Fibroblast of lung (primary cell): ENCODE results near the gene SNX6.

ENCODE experiments used
- EZH2 ChIP-seq: IDR thresholded peaks from 2 replicates; pipeline ENCODE4 v1.5.1; 2012; ENCODE audit warnings: low read length, control low read depth, mild to moderate bottlenecking; ENCODE audit errors: missing control alignments
- TF ChIP-seq, protein P1 (sequence below), 2 donors: IDR thresholded peaks in 1 of 2; conservative IDR thresholded peaks in 1 of 2; 1 replicate in 1 of 2; 2 replicates in 1 of 2; pipeline ENCODE4 v1.5.1; 2011 to 2012; ENCODE audit warnings: low read length in 2 of 2, control low read depth in 1 of 2, inconsistent platforms in 1 of 2, low read depth in 1 of 2, mild to moderate bottlenecking in 1 of 2

DNA sequence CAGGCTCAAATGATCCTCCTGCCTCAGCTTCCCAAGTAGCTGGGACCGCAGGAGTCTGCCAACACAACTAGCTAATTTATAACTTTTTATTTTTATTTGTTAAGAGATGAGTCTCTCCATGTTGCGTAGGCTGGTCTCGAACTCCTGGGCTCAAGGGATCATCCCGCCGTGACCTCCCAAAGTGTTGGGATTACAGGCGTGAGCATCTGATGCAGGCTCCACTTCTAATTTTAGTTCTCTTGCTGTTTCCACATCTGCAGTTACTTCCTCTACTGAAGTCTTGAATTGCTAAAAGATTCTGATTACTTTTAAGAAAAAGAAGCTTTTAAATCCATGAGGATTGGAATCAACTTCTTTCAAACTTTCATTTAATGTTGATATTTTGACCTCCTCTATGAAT lies 13.4 kb upstream of the SNX6 start:
- TF ChIP-seq, protein P1, sequence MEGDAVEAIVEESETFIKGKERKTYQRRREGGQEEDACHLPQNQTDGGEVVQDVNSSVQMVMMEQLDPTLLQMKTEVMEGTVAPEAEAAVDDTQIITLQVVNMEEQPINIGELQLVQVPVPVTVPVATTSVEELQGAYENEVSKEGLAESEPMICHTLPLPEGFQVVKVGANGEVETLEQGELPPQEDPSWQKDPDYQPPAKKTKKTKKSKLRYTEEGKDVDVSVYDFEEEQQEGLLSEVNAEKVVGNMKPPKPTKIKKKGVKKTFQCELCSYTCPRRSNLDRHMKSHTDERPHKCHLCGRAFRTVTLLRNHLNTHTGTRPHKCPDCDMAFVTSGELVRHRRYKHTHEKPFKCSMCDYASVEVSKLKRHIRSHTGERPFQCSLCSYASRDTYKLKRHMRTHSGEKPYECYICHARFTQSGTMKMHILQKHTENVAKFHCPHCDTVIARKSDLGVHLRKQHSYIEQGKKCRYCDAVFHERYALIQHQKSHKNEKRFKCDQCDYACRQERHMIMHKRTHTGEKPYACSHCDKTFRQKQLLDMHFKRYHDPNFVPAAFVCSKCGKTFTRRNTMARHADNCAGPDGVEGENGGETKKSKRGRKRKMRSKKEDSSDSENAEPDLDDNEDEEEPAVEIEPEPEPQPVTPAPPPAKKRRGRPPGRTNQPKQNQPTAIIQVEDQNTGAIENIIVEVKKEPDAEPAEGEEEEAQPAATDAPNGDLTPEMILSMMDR (conservative IDR thresholded peaks at IDR 0.05 in 1 of 2, IDR thresholded peaks at IDR 0.05 in 1 of 2; ENCODE audit: low read depth in 1 of 2, low read length in 2 of 2), result no peak
- TF ChIP-seq EZH2, result no peak
